ENCODE data around the gene PHF23.

The PHF23 gene

GRCh38 chr17:7219812-7220592 is 19.3 kb downstream of the PHF23 start, which contains the start of the genes ACADVL and DLG4:
TSS of gene ACADVL (plus strand) at chr17:7219938. CDS start at chr17:7219985, 47 bp downstream.
TSS of gene DLG4 (minus strand) at chr17:7219836.
- no peak for DNase-seq

GRCh38 chr17:7219229-7219811 is 19.9 kb downstream of the PHF23 start:
- peak; percentile 72 for DNase-seq

- no peak for DNase-seq
These were observed 20.5 kb downstream of the PHF23 start for GRCh38 chr17:7218758-7219157.

- no peak for DNase-seq
These were observed 21.1 kb downstream of the PHF23 start for GRCh38 chr17:7218166-7218565.

- peak; percentile 57 for DNase-seq
These were observed 21.9 kb downstream of the PHF23 start for GRCh38 chr17:7217113-7217987.

GRCh38 chr17:7216242-7217112 is 22.8 kb downstream of the PHF23 start:
- DNase-seq: no peak

- no peak for DNase-seq
These were observed 23.5 kb downstream of the PHF23 start for GRCh38 chr17:7215652-7216180.

- no peak for DNase-seq
These were observed 24.1 kb downstream of the PHF23 start for GRCh38 chr17:7215136-7215638.

GRCh38 chr17:7214300-7215135 is 24.7 kb downstream of the PHF23 start:
- peak; percentile 99 for DNase-seq

- DNase-seq: peak; percentile 99
These were observed 25.4 kb downstream of the PHF23 start for GRCh38 chr17:7213895-7214299.

GRCh38 chr17:7211491-7212273 is 27.6 kb downstream of the PHF23 start:
- no peak for DNase-seq

- DNase-seq: no peak
These were observed 30.4 kb downstream of the PHF23 start for GRCh38 chr17:7208754-7209460.

GRCh38 chr17:7208027-7208571 is 31.2 kb downstream of the PHF23 start:
- no peak for DNase-seq

- DNase-seq: no peak
These were observed 31.9 kb downstream of the PHF23 start for GRCh38 chr17:7207120-7208001.

- DNase-seq: no peak
These were observed 33.7 kb downstream of the PHF23 start for GRCh38 chr17:7205561-7205960.

GRCh38 chr17:7204828-7205461 is 34.3 kb downstream of the PHF23 start:
- DNase-seq: peak; percentile 96

GRCh38 chr17:7204336-7204735 is 34.9 kb downstream of the PHF23 start:
- DNase-seq: peak; percentile 61

- no peak for DNase-seq
These were observed 35.9 kb downstream of the PHF23 start for GRCh38 chr17:7203391-7203790.

Measured in NCI-H1694 (cell line).